C4-2B (cell line): ENCODE data around the gene GDA.
"Not testable (repeated sequence)": the region's sequence is repeated elsewhere in the genome, so short reads cannot be mapped to it uniquely, and the experiment has no call there.

ENCODE experiments used
- H3K27ac ChIP-seq: fragments of 450-650 bp; 2 replicates; pipeline ENCODE4 v1.5.1; 2017
- ZFX ChIP-seq: fragments of 450-650 bp; IDR thresholded peaks from 2 replicates; pipeline ENCODE4 v1.6.1; 2017
- TF ChIP-seq, protein P1 (sequence below): fragments of 450-650 bp; conservative IDR thresholded peaks from 2 replicates; pipeline ENCODE4 v1.5.1; 2017; ENCODE audit warnings: mild to moderate bottlenecking

Gene GDA

DNA sequence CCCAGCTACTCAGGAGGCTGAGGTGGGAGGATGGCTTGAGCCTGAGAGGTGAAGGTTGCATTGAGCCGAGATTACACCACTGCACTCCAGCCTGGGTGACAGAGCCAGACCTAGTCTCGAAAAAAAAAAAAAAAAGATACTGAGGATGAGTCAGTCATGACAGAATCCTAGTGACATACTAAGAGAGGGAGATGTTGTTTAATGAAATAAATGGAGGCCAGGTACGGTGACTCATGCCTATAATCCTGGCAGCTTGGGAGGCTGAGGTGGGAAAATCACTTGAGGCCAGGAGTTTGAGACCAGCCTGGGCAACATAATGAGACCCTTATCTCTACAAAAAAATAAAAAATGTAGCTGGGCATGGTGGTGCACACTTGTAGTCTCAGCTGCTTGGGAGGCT is 108.6 kb downstream of the GDA start:
- no peak for TF ChIP-seq ZFX

DNA sequence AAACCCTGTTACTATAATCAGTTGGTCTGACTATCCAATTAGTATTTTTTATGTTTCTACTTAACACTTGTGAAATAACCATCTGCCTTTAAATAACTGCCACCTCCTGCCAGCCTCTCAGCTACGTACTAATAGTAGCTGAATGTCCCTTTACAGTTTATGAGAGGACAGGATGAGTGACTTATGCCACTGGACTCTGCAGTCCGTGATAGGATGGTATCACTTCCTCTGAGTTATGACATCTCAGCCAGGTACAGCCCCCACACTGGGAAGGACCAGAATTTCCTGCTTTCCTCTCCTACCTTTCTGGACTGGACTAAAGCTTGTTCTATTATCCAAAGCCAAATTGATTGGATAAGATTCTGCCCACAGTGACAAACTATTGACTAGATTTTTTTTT is 112.8 kb downstream of the GDA start:
- H3K27ac ChIP-seq, result no peak overlapping the region
- no peak for TF ChIP-seq ZFX

More for the DNA sequence above, 108.6 kb downstream of the GDA start:
- H3K27ac ChIP-seq, result no peak overlapping the region

DNA sequence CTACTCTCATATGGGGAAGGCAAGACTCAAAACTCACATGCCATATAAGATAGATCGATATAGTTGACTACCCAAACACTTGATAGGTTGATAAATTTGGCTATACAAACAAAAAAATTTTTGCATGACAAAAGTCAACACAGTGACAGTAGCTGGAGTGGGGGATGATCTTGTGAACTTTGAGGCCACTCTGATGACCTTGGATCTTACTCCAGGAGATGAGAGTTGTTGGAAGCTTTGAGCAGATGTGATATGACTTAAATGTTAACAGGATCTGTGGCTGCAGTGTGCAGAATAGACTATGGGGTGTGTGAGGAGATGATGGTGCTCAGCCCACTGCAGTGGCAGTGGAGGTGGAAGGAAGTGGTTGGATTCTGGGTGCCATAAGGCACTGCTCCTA is 114.3 kb downstream of the GDA start:
- TF ChIP-seq, protein P1, sequence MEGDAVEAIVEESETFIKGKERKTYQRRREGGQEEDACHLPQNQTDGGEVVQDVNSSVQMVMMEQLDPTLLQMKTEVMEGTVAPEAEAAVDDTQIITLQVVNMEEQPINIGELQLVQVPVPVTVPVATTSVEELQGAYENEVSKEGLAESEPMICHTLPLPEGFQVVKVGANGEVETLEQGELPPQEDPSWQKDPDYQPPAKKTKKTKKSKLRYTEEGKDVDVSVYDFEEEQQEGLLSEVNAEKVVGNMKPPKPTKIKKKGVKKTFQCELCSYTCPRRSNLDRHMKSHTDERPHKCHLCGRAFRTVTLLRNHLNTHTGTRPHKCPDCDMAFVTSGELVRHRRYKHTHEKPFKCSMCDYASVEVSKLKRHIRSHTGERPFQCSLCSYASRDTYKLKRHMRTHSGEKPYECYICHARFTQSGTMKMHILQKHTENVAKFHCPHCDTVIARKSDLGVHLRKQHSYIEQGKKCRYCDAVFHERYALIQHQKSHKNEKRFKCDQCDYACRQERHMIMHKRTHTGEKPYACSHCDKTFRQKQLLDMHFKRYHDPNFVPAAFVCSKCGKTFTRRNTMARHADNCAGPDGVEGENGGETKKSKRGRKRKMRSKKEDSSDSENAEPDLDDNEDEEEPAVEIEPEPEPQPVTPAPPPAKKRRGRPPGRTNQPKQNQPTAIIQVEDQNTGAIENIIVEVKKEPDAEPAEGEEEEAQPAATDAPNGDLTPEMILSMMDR, result no peak
- no peak for TF ChIP-seq ZFX

DNA sequence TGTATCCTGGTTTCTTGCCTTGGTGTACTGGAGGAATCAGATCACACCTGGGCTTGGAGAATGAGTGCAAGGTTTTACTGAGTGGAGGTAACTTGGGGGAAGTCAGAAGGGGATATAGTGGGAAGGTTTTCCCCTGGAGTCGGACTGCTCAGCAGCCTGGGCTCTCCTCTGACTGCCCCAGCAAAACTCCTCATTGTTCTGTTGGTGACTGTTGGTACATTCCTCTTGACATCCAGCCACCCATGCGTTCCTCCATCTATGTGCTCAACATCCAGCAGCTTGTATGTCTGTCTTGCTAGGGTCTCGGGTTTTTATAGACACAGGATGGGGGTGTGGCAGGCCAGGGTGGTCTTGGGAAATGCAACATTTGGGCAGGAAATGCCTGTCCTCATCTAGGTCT is 119.7 kb downstream of the GDA start:
- TF ChIP-seq ZFX, result no peak
- TF ChIP-seq, protein P1, result no peak
- no peak overlapping the region for H3K27ac ChIP-seq

More for the DNA sequence above, 114.3 kb downstream of the GDA start:
- H3K27ac ChIP-seq, result no peak overlapping the region

DNA sequence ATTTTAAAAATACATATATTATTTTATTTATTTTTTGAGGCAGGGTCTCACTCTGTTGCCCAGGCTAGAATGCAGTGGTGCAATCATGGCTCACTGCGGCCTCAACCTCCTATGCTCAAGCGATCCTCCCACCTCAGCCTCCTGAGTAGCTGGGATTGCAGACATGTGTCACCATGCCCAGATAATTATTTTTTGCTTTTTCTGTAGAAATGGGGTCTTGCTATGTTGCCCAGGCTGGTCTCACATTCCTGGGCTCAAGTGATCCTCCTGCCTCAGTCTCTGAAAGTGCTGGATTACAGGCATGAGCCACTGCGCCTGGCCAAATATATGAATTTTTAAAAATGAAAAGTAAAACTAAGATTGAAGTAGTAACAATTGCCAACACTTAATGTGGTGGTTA is 121.1 kb downstream of the GDA start:
- H3K27ac ChIP-seq, result not testable (repeated sequence)

DNA sequence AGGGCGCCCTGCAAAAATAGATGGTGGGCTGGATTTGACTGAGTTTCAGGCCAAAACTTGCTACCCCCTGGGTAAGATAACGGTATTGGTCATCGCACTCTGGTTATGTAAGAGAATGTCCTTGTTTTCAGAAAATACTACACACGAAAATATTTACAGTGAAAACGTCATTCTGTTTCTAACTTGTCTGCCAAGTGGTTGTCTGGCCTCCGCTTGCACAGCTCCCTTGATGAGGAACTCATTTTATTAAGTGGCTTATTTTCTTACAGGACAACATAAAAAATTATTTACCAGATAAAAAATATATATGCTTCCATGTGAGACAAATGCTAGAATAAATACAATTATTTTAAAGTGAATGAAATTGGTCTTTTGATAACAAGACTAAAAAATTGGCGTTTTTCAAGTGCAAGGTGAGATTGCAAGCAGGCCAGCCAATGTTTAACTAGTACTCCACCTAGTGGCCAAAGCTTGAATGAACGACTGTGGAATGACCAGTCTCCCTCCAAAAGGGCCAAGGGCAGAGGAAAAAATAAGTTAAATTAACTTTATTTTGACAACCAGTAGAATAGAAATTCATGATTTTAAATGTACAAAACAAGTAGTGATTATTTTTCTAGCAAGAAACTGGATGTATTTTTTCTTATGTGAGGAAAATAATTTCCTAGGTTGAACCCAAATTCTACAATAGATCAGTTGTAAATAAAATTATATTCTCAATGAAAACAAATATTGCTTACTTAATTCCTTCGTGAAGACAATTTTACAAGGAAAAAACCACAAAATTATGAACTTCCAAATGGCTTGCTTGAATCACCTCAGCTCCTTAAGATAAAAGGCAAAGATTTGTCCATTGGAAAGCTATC is 122.6 kb downstream of the GDA start:
- H3K27ac ChIP-seq, result no peak overlapping the region

DNA sequence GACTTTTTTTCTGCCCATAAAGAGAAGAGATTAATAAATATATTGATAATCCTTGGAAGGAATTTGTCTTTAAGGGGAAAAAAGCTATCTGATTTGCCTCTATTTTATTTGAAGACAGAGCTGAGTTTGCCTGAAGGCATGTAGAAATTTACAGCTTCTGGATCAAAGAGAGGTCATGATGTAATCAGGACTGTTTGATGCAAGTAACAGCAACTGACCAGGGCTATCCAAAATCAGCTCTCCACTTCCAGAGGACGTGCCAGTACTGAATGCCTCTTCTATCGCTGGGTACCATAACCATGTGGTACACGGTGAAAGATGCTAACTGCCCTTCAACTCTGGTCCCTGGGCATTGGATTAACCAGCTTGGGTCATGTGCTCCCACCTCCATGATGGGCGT is 125.2 kb downstream of the GDA start:
- no peak for TF ChIP-seq ZFX
- TF ChIP-seq, protein P1, result no peak

More for the DNA sequence above, 122.6 kb downstream of the GDA start:
- TF ChIP-seq, protein P1, result peak; percentile 92
- TF ChIP-seq ZFX, result no peak

DNA sequence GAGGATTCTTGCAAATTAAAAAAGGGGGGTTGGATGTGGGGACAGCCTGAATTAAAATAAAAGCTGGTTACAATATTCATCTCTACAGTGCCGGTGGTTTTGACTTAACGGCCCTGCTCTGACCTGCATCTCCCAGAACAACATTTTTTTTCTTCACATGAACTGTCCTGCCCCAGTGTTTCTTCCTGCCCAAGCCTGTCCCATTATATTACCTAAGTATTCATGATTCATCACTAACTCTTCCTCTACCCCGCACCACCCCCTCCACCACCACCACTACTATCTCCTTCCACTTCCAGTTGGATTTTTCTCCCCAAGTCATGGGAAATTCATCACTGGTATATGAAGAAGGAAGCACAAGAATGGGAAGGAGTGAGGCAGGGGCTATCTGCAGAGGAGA is 125.7 kb downstream of the GDA start:
- no peak overlapping the region for H3K27ac ChIP-seq
- no peak for TF ChIP-seq ZFX
- TF ChIP-seq, protein P1, result no peak

More for the DNA sequence above, 125.2 kb downstream of the GDA start:
- H3K27ac ChIP-seq, result no peak overlapping the region

DNA sequence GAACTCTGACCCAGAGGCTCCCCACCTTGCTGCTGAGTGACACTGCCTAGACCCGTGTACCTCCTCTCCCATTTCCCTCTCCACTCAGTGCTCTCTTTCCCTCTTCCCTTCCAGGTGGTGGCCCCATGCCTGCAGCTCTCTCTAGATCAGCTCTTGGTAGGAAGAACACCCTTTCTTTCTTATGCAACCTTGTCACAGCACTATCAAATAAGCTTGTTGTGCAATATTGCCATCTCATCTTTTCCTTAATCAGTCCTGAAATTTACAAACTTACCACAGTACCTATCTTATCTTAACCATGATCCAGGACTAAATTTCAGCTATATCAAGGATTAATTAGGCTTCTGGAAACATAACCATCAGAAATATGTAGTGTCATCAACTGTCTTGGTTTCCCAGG is 127.2 kb downstream of the GDA start:
- TF ChIP-seq, protein P1, result no peak
- TF ChIP-seq ZFX, result no peak
- H3K27ac ChIP-seq, result no peak overlapping the region
